T-cell (primary cell): ENCODE data around the gene DYNC2H1. TPM values are rescaled to one million over a fixed set of nuclear protein-coding genes. Genes with fewer than 3 reads are reported as not detected.
"Not testable (repeated sequence)": the region's sequence is repeated elsewhere in the genome, so short reads cannot be mapped to it uniquely, and the experiment has no call there.

Source experiments
- ATAC-seq, 4 experiments: fragments of 200-7000 bp in 3 of 4; fragments of 150-1000 bp in 1 of 4; cut with Tn5 transposase; replicated peaks in 1 of 4; 1 replicate in 3 of 4; 2 replicates in 1 of 4; pipeline ENCODE4 v1.10.0; 2021; ENCODE audit warnings: moderate library complexity in 3 of 4, mild to moderate bottlenecking in 2 of 4, moderate number of reproducible peaks in 1 of 4
- CTCF ChIA-PET, 2 donors: fragments of 300-600 bp; sonication (Branson Sonifier 250); formaldehyde crosslinking; loops; one replicate each; lab custom pipeline; 2022; ENCODE audit warnings: antibody characterized with exemption in 2 of 2; lab: Charles Lee
- POLR2A ChIA-PET, 2 donors: fragments of 300-600 bp; sonication (Branson Sonifier 250); formaldehyde crosslinking; loops; one replicate each; lab custom pipeline; 2022; ENCODE audit warnings: antibody characterized with exemption in 2 of 2; lab: Charles Lee
- DNase-seq, 35 experiments: peaks; one replicate each; pipeline versions ENCODE4 v3.0.0 to v3.0.0-alpha.2; 2013 to 2023
- H3K27ac ChIP-seq: one replicate; pipeline ENCODE4 v1.5.1; 2013; ENCODE audit warnings: low read length
- H3K27me3 ChIP-seq, 2 experiments: replicated peaks in 1 of 2; 1 replicate in 1 of 2; 2 replicates in 1 of 2; pipeline versions ENCODE4 v1.6.1 to v1.7.0; 2013; ENCODE audit warnings: low read length in 1 of 2, mixed read lengths in 1 of 2; ENCODE audit not compliant: control insufficient read depth in 2 of 2, insufficient read depth in 2 of 2; ENCODE audit errors: extremely low read depth in 1 of 2
- H3K36me3 ChIP-seq, 2 donors: 1 replicate in 1 of 2; 2 replicates in 1 of 2; pipeline versions ENCODE4 v1.6.1 to v1.7.0; 2013; ENCODE audit warnings: low read length in 1 of 2; ENCODE audit not compliant: control insufficient read depth in 2 of 2, insufficient read depth in 1 of 2; ENCODE audit errors: extremely low read depth in 1 of 2
- H3K4me1 ChIP-seq, 2 experiments: 1 replicate in 1 of 2; 2 replicates in 1 of 2; pipeline versions ENCODE4 v1.6.1 to v1.7.0; 2013; ENCODE audit warnings: low read length in 2 of 2, mixed read lengths in 1 of 2; ENCODE audit not compliant: insufficient read depth in 2 of 2, control insufficient read depth in 1 of 2; ENCODE audit errors: extremely low read depth in 1 of 2
- H3K4me3 ChIP-seq, 2 donors: 1 replicate in 1 of 2; 2 replicates in 1 of 2; pipeline versions ENCODE4 v1.5.1 to v1.7.0; 2013; ENCODE audit warnings: mild to moderate bottlenecking in 2 of 2, low read length in 1 of 2, moderate library complexity in 1 of 2; ENCODE audit not compliant: control insufficient read depth in 1 of 2; ENCODE audit errors: extremely low read depth in 1 of 2
- H3K9me3 ChIP-seq: 2 replicates; pipeline ENCODE4 v1.7.0; 2013
- H3K27ac Mint-ChIP-seq, 2 donors: one replicate each; pipeline ENCODE4 v1.8.0; 2020 to 2021; ENCODE audit warnings: mild to moderate bottlenecking in 2 of 2, mixed read lengths in 2 of 2
- H3K27me3 Mint-ChIP-seq, 2 donors: one replicate each; pipeline ENCODE4 v1.8.0; 2021 to 2022; ENCODE audit warnings: mixed read lengths in 2 of 2
- H3K36me3 Mint-ChIP-seq: one replicate; pipeline ENCODE4 v1.8.0; 2021; ENCODE audit warnings: mixed read lengths
- H3K4me1 Mint-ChIP-seq, 3 donors: one replicate each; pipeline ENCODE4 v1.8.0; 2020 to 2022; ENCODE audit warnings: mixed read lengths in 3 of 3, mild to moderate bottlenecking in 1 of 3
- H3K4me3 Mint-ChIP-seq, 3 donors: one replicate each; pipeline ENCODE4 v1.8.0; 2020 to 2022; ENCODE audit warnings: mild to moderate bottlenecking in 3 of 3, mixed read lengths in 3 of 3, moderate library complexity in 3 of 3
- H3K9me3 Mint-ChIP-seq, 3 donors: one replicate each; pipeline ENCODE4 v1.8.0; 2020 to 2022; ENCODE audit warnings: mixed read lengths in 3 of 3
- WGBS: methylation state at CpG from one replicate; pipeline ENCODE4 v1.1.5; 2013; ENCODE audit warnings: missing lambda C conversion rate; ENCODE audit not compliant: insufficient coverage; 5-methylcytosine and 5-hydroxymethylcytosine counted together
- total RNA-seq, 35 experiments: library from RNA in 6 of 35; stranded (reverse) in 6 of 35; fragments of 120-200 nt in 1 of 35; gene quantifications; one replicate each; pipeline versions ENCODE4 v1.2.1 to v1.2.4 and lab custom pipeline; 2013 to 2026

Gene DYNC2H1
- total RNA-seq, 5 donors from 2014 or later (not counting 1 experiment from before 2014, with no cell fraction given): 2.6 to 4.4 (median 3.2) TPM

GRCh38 chr11:103111400-103111799 is 2.2 kb downstream of the DYNC2H1 start:
- Histone ChIP-seq H3K27ac (no peak overlapping the region), H3K27me3 (no peaks in the 10 kb centered on the region), H3K4me3 (no peak overlapping the region), H3K4me1 (peaks cover 8 to 10% of the 10 kb centered on the region in 2 experiments), H3K36me3 (no peaks in the 10 kb centered on the region), H3K9me3 (no peaks in the 10 kb centered on the region)
- peaks cover 11% of the 10 kb centered on the region for H3K36me3 Mint-ChIP-seq
- no peak overlapping the region for H3K27ac Mint-ChIP-seq
- ChIA-PET CTCF (no interaction called here), POLR2A (interaction anchor here in 1 of 2 donors (0.6 kb wide), 1 partner anchor 46 kb away, joined by 7 read pairs; no protein-coding TSS in a partner anchor)
- ATAC-seq: no peak
- H3K4me3 Mint-ChIP-seq: no peak overlapping the region
- no peak for DNase-seq
- 85% methylated on average over 2 of the region's 5 CpGs for whole genome bisulfite sequencing
- no peaks in the 10 kb centered on the region for H3K9me3 Mint-ChIP-seq
- H3K4me1 Mint-ChIP-seq: peaks cover 14 to 19% (median 14%) of the 10 kb centered on the region in 3 donors
- peaks cover 0 to 2% of the 10 kb centered on the region in 2 donors for H3K27me3 Mint-ChIP-seq

- peaks cover 11% of the 10 kb centered on the region for H3K36me3 Mint-ChIP-seq
- Histone ChIP-seq H3K4me1 (peaks cover 8 to 10% of the 10 kb centered on the region in 2 experiments), H3K36me3 (no peaks in the 10 kb centered on the region), H3K27me3 (no peaks in the 10 kb centered on the region), H3K4me3 (no peak overlapping the region), H3K27ac (no peak overlapping the region), H3K9me3 (no peaks in the 10 kb centered on the region)
- no peak overlapping the region for H3K27ac Mint-ChIP-seq
- H3K4me1 Mint-ChIP-seq: peaks cover 14 to 19% (median 14%) of the 10 kb centered on the region in 3 donors
- DNase-seq (no peak), ATAC-seq (no peak)
- ChIA-PET POLR2A (interaction anchor here in 1 of 2 donors (1.2 kb wide), 1 partner anchor 20 kb away, joined by 3 read pairs; the partner anchor contains the start of gene DCUN1D5), CTCF (interaction anchor here (0.6 to 0.8 kb wide), 2 partner anchors 77 to 825 kb away, joined by 3 to 4 read pairs; no protein-coding TSS in a partner anchor)
- H3K9me3 Mint-ChIP-seq: no peaks in the 10 kb centered on the region
- no peak overlapping the region for H3K4me3 Mint-ChIP-seq
- no CpG with 5 or more reads among the region's 1 CpG for WGBS
- peaks cover 0 to 2% of the 10 kb centered on the region in 2 donors for H3K27me3 Mint-ChIP-seq
These were observed 3.1 kb downstream of the DYNC2H1 start for GRCh38 chr11:103112364-103112763.

DNA sequence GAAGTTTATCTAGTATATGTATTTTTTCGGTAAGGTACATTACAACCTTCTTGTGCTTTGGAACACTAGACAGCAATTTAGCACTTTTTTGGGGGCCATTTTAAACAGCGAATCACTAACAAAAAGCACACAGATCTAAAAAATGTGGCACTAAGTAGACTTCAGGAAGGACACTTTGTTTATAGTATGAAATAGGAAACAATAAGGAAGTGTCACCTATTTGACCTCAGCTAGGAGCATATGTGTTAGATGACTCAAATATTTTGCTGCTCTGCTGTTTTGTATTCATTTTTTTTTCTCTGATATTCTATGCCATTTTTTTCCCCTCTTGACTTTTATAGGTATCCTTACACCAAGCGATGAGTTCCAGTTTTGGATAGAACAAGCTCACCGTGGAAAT is 5.6 kb downstream of the DYNC2H1 start:
- Histone ChIP-seq H3K36me3 (no peaks in the 10 kb centered on the region), H3K27ac (no peak overlapping the region), H3K9me3 (no peaks in the 10 kb centered on the region), H3K27me3 (no peaks in the 10 kb centered on the region), H3K4me1 (peaks cover 0 to 3% of the 10 kb centered on the region in 2 experiments), H3K4me3 (no peak overlapping the region)
- WGBS: no CpG with 5 or more reads among the region's 4 CpGs
- H3K4me1 Mint-ChIP-seq: peaks cover 2 to 9% (median 4%) of the 10 kb centered on the region in 3 donors
- H3K36me3 Mint-ChIP-seq: peaks cover 15% of the 10 kb centered on the region
- ATAC-seq: no peak
- POLR2A ChIA-PET: no interaction called here
- CTCF ChIA-PET: no interaction called here
- DNase-seq: no peak
- no peak overlapping the region for H3K27ac Mint-ChIP-seq
- no peak overlapping the region for H3K4me3 Mint-ChIP-seq
- peaks cover 0 to 2% of the 10 kb centered on the region in 2 donors for H3K27me3 Mint-ChIP-seq
- no peaks in the 10 kb centered on the region for H3K9me3 Mint-ChIP-seq

DNA sequence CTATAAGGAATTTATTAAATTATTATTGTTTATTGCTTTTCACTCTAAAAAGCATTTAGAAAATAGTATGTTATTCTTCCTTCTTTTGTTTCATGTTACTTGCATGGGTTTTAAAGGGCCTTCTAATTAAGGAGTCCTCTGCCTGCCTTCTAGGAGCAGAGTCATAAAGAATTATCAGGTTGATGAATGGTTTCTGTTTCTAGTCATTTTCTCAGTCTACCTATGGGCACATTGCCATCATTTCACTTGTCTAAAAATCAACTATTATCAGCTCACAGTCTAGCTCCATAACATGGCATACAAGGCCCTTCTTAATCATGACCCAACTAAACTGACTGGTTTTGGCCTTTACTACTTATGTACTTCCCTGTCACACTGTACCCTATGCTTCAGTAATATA is 16.2 kb downstream of the DYNC2H1 start:
- DNase-seq (no peak), ATAC-seq (no peak)
- Histone ChIP-seq H3K36me3 (no peaks in the 10 kb centered on the region), H3K27me3 (no peaks in the 10 kb centered on the region), H3K27ac (no peak overlapping the region), H3K4me3 (no peak overlapping the region), H3K9me3 (no peaks in the 10 kb centered on the region), H3K4me1 (no peaks in the 10 kb centered on the region)
- H3K27ac Mint-ChIP-seq: no peak overlapping the region
- ChIA-PET CTCF (interaction anchor here (0.6 to 1.2 kb wide), 2 partner anchors 16 to 555 kb away, joined by 4 to 5 read pairs; partner anchors contain the start of gene DYNC2H1 (in 1 of the 2)), POLR2A (no interaction called here)
- H3K36me3 Mint-ChIP-seq: peaks cover 9% of the 10 kb centered on the region
- no peaks in the 10 kb centered on the region for H3K27me3 Mint-ChIP-seq
- H3K4me1 Mint-ChIP-seq: no peaks in the 10 kb centered on the region
- H3K9me3 Mint-ChIP-seq: no peaks in the 10 kb centered on the region
- H3K4me3 Mint-ChIP-seq: no peak overlapping the region

DNA sequence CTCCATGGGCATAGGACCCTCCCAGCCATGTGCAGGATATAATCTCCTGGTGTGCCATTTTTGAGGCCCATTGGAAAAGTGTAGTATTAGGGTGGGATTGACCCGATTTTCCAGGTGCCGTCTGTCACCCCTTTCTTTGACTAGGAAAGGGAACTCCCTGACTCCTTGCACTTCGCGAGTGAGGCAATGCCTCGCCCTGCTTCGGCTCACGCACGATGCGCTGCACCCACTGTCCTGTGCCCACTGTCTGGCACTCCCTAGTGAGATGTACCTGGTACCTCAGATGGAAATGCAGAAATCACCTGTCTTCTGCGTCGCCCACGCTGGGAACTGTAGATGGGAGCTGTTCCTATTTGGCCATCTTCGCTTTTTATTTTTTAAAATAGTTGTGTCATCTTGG is 32.8 kb downstream of the DYNC2H1 start:
- 97% methylated on average over 13 of the region's 13 CpGs for WGBS
- not testable (repeated sequence) for H3K27me3 Mint-ChIP-seq, DNase-seq

GRCh38 chr11:103147627-103148026 is 38.4 kb downstream of the DYNC2H1 start:
- Mint-ChIP-seq H3K4me1 (no peaks in the 10 kb centered on the region), H3K4me3 (no peak overlapping the region), H3K36me3 (no peaks in the 10 kb centered on the region), H3K27ac (no peak overlapping the region), H3K27me3 (no peaks in the 10 kb centered on the region), H3K9me3 (no peaks in the 10 kb centered on the region)
- ChIA-PET CTCF (interaction anchor here in 1 of 2 donors (1.0 kb wide), 1 partner anchor 9 kb away, joined by 3 read pairs; no protein-coding TSS in a partner anchor), POLR2A (no interaction called here)
- ATAC-seq: no peak
- no peak overlapping the region for H3K4me3 ChIP-seq
- H3K27ac ChIP-seq: no peak overlapping the region
- no peak for DNase-seq
- H3K36me3 ChIP-seq: no peaks in the 10 kb centered on the region
- H3K27me3 ChIP-seq: no peaks in the 10 kb centered on the region
- no peaks in the 10 kb centered on the region for H3K9me3 ChIP-seq
- H3K4me1 ChIP-seq: no peaks in the 10 kb centered on the region

More for the DNA sequence above, 32.8 kb downstream of the DYNC2H1 start:
- POLR2A ChIA-PET, H3K27me3 ChIP-seq, ATAC-seq, H3K4me3 ChIP-seq, H3K4me1 Mint-ChIP-seq, H3K4me3 Mint-ChIP-seq, H3K36me3 ChIP-seq, H3K27ac ChIP-seq, H3K4me1 ChIP-seq, H3K27ac Mint-ChIP-seq, H3K9me3 Mint-ChIP-seq, H3K9me3 ChIP-seq: not testable (repeated sequence)
- CTCF ChIA-PET: interaction anchor here in 1 of 2 donors (0.8 kb wide), 1 partner anchor 125 kb away, joined by 3 read pairs; no protein-coding TSS in a partner anchor
- peaks cover 15% of the 10 kb centered on the region for H3K36me3 Mint-ChIP-seq
